ENCODE measurements around the gene SLC6A18. TPM values are rescaled to one million over a fixed set of nuclear protein-coding genes. Genes with fewer than 3 reads are reported as not detected.

Gene SLC6A18
- total and polyA plus RNA-seq, 2 of the 4 experiments (the other 2 are of a cell fraction): not detected

DNA sequence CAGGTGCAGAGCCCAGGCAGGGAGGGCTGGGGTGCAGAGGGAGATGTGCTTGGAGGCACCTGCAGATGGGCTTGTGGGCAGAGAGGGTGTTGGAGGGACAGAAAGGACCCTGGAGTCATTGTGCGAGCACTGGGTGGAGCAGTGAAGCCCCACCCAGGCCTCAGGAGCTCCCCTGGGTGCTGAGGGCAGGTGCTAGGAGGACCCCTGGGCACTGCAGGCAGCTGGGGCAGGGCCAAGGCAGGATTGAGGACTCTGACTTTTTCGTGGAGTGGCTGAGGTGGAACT lies 10.3 kb upstream of the SLC6A18 start:
- dilution Hi-C loops (cut with HindIII; ENCODE audit: low sequenced_read_pairs, unreplicated experiment) (no loop called here), intact Hi-C loops (cut with micrococcal nuclease) (no loop called here), in situ Hi-C loops (cut with MboI; ENCODE audit: low sequenced_read_pairs) (no loop called here)
- Histone ChIP-seq H3K9me3 (ENCODE audit: control insufficient read depth, insufficient read depth, low read length) (peaks cover 22% of the 10 kb centered on the region), H4K8ac (ENCODE audit: low read depth in 2 of 2, low read length in 2 of 2) (no peak overlapping the region), H2AFZ (replicated peaks; ENCODE audit: low read length, poor library complexity) (no peak overlapping the region), H2BK5ac (ENCODE audit: low read depth, low read length, poor library complexity, severe bottlenecking) (no peak overlapping the region), H3K36me3 (ENCODE audit: control insufficient read depth, insufficient read depth, low read length) (no peaks in the 10 kb centered on the region), H2AK5ac (ENCODE audit: low read depth, low read length) (no peak overlapping the region), H2BK15ac (ENCODE audit: low read depth, low read length) (no peak overlapping the region), H3K23ac (ENCODE audit: low read depth, low read length) (no peak overlapping the region), H3K9ac (ENCODE audit: low read depth, low read length) (no peak overlapping the region), H3K79me1 (ENCODE audit: low read depth in 1 of 2, low read length in 2 of 2) (no peaks in the 10 kb centered on the region), H3K27ac (ENCODE audit: insufficient read depth, low read length) (no peak overlapping the region), H2AK9ac (replicated peaks; ENCODE audit: low read depth, low read length, poor library complexity) (no peak overlapping the region), H3K14ac (replicated peaks; ENCODE audit: low read depth, low read length) (no peak overlapping the region), H3K18ac (ENCODE audit: low read depth, low read length) (no peak overlapping the region), H3K4me1 (ENCODE audit: control insufficient read depth, insufficient read depth, low read length) (no peaks in the 10 kb centered on the region), H4K91ac (ENCODE audit: insufficient read depth, low read depth, low read length) (no peak overlapping the region), H4K20me1 (ENCODE audit: insufficient read depth, low read length) (no peaks in the 10 kb centered on the region), H3K9me1 (ENCODE audit: insufficient read depth, low read length) (peaks cover 6% of the 10 kb centered on the region; the same call in 1 of the 2 replicates), H3K56ac (ENCODE audit: extremely low read depth, insufficient read depth, low read length) (no peak overlapping the region), H2BK20ac (ENCODE audit: low read depth, low read length) (no peak overlapping the region), H3K4me3 (ENCODE audit: insufficient read depth, low read depth, low read length) (no peak overlapping the region), H3K4me2 (ENCODE audit: low read depth, low read length) (no peak overlapping the region), H2BK120ac (ENCODE audit: low read depth, low read length) (no peak overlapping the region), H3K4ac (ENCODE audit: low read depth, low read length) (no peak overlapping the region), H3K27me3 (ENCODE audit: control insufficient read depth, insufficient read depth, low read length) (peaks cover under 1% of the 10 kb centered on the region; the same call in 1 of the 2 replicates), H4K5ac (ENCODE audit: low read depth, low read length) (no peak overlapping the region)
- no TSS peak for BruUV-seq (replicated peaks)
- ChIA-PET CTCF (no interaction called here), POLR2A (ENCODE audit: unreplicated experiment) (no interaction called here)
- WGBS, 2 experiments (ENCODE audit: extremely low coverage in 2 of 2, insufficient read length in 1 of 2): no CpG with 5 or more reads among the region's 2 CpGs
- TF ChIP-seq MXI1 (IDR thresholded peaks at IDR 0.05; ENCODE audit: borderline replicate concordance, low read depth, low read length) (no peak), RAD21 (IDR thresholded peaks at IDR 0.05; ENCODE audit: low read length) (no peak), MAZ (IDR thresholded peaks at IDR 0.05; ENCODE audit: borderline replicate concordance, low read depth, low read length) (no peak), NFE2L2 (IDR thresholded peaks at IDR 0.05; ENCODE audit: low read depth, low read length) (no peak), CEBPB (IDR thresholded peaks at IDR 0.05; ENCODE audit: low read depth, low read length) (no peak), MAFK (IDR thresholded peaks at IDR 0.05; ENCODE audit: low read depth, low read length) (no peak), RCOR1 (IDR thresholded peaks at IDR 0.05; ENCODE audit: insufficient replicate concordance, low read length) (no peak), SMC3 (IDR thresholded peaks at IDR 0.05; ENCODE audit: low read depth, low read length) (no peak), POLR2A (IDR thresholded peaks at IDR 0.05; ENCODE audit: low read depth, low read length) (no peak), CHD1 (IDR thresholded peaks at IDR 0.05; ENCODE audit: low read depth, low read length) (no peak), RFX5 (IDR thresholded peaks at IDR 0.05; ENCODE audit: low read depth, low read length) (no peak), FOS (IDR thresholded peaks at IDR 0.05; ENCODE audit: low read depth, low read length) (no peak), BHLHE40 (IDR thresholded peaks at IDR 0.05; ENCODE audit: low read depth, low read length) (no peak)
- TF ChIP-seq, protein P1, sequence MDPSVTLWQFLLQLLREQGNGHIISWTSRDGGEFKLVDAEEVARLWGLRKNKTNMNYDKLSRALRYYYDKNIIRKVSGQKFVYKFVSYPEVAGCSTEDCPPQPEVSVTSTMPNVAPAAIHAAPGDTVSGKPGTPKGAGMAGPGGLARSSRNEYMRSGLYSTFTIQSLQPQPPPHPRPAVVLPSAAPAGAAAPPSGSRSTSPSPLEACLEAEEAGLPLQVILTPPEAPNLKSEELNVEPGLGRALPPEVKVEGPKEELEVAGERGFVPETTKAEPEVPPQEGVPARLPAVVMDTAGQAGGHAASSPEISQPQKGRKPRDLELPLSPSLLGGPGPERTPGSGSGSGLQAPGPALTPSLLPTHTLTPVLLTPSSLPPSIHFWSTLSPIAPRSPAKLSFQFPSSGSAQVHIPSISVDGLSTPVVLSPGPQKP (IDR thresholded peaks at IDR 0.05; ENCODE audit: borderline replicate concordance, low read depth, low read length): no peak
- TF ChIP-seq, protein P2, sequence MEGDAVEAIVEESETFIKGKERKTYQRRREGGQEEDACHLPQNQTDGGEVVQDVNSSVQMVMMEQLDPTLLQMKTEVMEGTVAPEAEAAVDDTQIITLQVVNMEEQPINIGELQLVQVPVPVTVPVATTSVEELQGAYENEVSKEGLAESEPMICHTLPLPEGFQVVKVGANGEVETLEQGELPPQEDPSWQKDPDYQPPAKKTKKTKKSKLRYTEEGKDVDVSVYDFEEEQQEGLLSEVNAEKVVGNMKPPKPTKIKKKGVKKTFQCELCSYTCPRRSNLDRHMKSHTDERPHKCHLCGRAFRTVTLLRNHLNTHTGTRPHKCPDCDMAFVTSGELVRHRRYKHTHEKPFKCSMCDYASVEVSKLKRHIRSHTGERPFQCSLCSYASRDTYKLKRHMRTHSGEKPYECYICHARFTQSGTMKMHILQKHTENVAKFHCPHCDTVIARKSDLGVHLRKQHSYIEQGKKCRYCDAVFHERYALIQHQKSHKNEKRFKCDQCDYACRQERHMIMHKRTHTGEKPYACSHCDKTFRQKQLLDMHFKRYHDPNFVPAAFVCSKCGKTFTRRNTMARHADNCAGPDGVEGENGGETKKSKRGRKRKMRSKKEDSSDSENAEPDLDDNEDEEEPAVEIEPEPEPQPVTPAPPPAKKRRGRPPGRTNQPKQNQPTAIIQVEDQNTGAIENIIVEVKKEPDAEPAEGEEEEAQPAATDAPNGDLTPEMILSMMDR (conservative IDR thresholded peaks at IDR 0.05; ENCODE audit: low read depth, low read length): no peak
- TF ChIP-seq, protein P3, sequence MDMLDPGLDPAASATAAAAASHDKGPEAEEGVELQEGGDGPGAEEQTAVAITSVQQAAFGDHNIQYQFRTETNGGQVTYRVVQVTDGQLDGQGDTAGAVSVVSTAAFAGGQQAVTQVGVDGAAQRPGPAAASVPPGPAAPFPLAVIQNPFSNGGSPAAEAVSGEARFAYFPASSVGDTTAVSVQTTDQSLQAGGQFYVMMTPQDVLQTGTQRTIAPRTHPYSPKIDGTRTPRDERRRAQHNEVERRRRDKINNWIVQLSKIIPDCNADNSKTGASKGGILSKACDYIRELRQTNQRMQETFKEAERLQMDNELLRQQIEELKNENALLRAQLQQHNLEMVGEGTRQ (IDR thresholded peaks at IDR 0.05; ENCODE audit: low read depth, low read length): no peak
- no peak for DNase-seq
- ATAC-seq (ENCODE audit: low read depth): no peak
